ENCODE results near the gene GJA8.
"Not testable (repeated sequence)": the region's sequence is repeated elsewhere in the genome, so short reads cannot be mapped to it uniquely, and the experiment has no call there.

GJA8 gene

GRCh38 chr1:147928236-147929132, 25.9 kb downstream of the GJA8 start, which contains the start of gene GPR89B:
Gene GPR89B (plus strand): TSS chr1:147928420. CDS start chr1:147928537, 117 bp downstream.
- DNase-seq, result peak; percentile 86

- not testable (repeated sequence) for DNase-seq
Observed at GRCh38 chr1:147931137-147931536, 28.5 kb downstream of the GJA8 start.

GRCh38 chr1:147935296-147935695, 32.7 kb downstream of the GJA8 start:
- DNase-seq, result not testable (repeated sequence)

- not testable (repeated sequence) for DNase-seq
Observed at GRCh38 chr1:147940456-147940855, 37.9 kb downstream of the GJA8 start.

- DNase-seq, result not testable (repeated sequence)
Observed at GRCh38 chr1:147942563-147942962, 40.0 kb downstream of the GJA8 start.

GRCh38 chr1:147949517-147949916, 46.9 kb downstream of the GJA8 start:
- DNase-seq, result not testable (repeated sequence)

Data from GDM1 (cell line).